DMS114 treated with DMSO at 0.1 percent for 48 hours (cell line): ENCODE measurements around the gene SPINDOC.
"Not testable (repeated sequence)": the region's sequence is repeated elsewhere in the genome, so short reads cannot be mapped to it uniquely, and the experiment has no call there.

Experiments used
- DNase-seq: peaks from one replicate; lab custom pipeline; 2025; ENCODE audit not compliant: unreplicated experiment; lab: John Stamatoyannopoulos, UW

Gene SPINDOC

DNA sequence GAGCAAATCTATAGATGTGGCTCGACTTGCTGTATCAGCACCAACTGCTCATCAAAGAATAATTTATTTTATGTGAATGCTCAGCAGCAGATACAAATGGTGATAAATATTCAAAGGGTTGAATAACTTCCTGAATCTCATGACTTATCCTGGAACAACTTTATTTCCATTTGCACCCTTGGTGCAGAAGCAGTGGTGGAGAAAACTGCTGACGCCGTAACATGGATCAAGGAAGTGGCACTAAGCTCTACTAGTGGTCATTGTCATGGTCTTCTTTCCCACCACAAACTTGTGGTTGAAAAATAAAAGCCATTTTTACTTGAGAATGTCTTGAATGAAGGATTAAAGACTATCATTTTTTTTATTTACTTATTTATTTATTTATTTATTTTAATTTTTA is 40.2 kb downstream of the SPINDOC start:
- DNase-seq: no peak

DNA sequence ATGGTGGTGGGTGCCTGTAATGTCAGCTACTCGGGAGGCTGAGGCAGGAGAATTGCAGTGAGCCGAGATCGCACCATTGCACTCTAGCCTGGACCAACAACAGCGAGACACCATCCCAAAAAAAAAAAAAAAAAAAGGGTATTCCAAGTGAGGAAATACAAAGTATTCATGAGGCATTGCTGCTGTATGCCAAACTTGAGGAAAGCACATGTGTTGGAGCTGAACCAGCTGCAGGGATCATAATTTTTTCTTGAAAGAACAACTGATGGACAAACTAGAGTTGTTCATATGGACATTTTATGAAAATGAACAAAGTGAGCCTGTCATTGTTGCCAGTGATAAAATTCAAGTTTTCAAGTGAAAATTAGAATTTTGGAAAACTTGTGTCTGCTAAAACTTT is 41.4 kb downstream of the SPINDOC start:
- no peak for DNase-seq

DNA sequence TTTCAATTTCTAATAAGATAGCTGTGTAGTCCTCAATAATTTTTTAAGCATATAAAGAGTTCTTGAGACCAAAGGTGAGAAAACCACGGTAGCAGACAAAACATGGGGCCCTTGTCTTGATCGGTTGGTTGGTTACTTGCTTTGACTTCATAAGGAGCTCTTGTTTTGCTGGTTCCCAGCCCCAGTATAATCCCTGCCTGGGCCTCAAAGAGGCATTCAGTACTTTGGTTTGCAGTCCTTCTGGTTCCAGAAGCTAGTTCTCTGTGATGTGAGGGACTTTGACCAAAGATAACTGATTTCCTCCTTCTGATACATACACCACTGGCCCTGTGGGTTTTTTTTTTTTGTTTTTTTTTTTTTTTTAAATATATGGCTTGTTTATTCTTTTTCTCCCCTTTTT is 42.7 kb downstream of the SPINDOC start:
- no peak for DNase-seq

DNA sequence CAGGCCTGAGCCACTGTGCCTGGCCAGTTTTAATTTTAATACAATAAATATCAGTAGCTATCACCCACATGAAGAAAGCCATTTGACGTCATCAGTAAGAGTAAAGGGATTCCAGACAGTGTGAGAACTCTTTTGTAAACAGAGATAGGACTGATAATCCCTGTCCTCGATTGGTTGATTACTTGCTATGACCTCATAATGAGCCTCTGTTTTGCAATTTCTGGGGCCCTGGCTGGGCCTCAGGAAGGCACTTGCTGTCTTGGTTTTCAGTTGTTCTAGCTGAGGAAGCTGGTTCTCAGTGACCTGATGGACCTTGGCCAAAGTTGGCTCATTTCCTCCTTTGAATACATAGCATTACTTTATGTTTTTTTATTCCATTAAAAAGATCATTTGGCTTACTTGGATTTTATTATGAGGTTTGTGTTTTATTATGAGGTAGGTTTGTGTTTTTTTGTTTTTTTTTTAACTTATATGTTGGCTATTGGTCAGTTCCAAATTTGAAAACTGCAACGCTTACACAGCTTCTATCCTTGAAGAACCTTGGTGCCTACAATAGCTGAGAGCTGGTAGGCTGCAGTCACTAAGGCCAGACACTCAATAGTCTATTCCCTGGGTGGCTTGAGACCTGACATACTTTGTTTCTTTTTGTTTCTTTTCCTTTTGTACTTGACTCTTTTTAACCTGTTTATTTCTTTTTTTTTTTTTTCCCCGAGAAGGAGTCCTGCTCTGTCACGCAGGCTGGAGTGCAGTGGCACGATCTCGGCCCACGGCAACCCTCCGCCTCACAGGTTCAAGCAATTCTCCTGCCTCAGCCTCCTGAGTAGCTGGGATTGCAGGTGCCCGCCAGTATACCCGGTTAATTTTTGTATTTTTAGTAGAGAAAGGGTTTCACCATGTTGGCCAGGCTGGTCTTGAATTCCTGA is 45.6 kb downstream of the SPINDOC start:
- no peak for DNase-seq

DNA sequence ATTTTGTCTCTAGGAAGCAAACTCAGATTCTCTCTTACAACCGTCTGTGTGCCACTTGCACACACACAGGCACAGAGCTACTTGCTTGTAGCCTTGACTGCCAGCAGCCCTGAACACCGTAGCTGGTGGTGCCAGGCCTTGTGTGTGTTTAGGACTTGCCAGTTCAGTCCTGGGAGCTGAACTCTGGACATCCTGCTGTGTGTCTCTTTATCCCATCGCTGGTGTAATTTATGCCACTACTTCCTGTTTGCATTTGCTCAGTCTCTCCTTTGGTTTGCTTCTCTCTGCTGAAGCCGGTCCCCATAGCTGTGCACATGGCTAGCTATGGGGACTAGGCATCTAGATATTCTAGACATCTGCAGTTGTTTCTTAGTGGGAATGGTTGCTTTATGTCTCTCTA is 49.7 kb downstream of the SPINDOC start:
- no peak for DNase-seq

DNA sequence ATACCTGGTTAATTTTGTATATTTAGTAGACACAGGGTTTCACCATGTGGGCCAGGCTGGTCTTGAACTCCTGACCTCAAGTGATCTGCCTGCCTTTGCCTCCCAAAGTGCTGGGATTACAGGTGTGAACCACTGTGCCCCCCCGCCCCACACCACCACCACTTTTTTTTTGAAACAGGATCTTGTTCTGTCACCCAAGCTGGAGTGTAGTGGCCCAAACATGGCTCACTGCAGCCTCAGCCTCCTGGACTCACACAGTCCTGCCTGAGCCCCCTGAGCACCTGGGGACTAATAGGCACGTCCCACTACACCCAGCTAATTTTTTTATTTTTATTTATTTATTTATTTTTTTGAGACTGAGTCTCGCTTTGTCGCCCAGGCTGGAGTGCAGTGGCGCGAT is 50.4 kb downstream of the SPINDOC start:
- not testable (repeated sequence) for DNase-seq

DNA sequence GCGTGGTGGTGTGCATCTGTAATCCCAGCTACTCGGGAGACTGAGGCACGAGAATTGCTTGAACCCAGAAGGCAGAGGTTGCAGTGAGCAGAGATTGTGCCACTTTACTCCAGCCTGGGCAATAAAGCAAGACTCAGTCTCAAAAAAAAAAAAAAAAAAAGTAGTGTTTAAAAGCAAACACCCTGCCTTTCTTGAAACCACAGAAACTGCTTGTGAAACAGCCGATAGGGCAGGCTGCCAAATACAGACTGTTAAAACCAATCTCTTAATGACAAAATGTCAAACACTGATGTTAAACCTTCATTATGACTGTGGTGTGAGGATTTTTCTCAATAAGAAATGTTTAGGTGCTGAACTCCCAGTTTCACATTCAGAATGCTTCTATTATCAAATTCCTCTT is 53.0 kb downstream of the SPINDOC start:
- no peak for DNase-seq

DNA sequence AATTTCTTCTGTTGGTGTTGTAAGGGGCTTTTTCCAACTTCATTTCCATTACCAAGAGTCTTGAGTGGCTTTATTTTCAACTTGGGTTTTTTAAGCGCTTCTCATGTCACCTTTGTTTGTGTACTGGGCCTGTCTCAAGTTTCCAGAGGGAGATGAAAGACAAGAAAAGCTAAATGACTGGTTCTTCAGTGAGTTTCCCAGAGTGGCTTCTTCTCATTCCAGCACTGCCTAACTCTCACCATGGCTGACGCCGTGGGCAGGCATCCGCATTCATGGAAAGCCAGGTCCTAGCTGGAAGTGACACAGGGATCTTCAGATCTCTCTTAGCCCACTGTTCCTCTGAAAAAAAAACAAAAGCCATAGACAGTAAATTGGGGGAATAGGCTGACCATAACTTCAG is 54.3 kb downstream of the SPINDOC start:
- DNase-seq: no peak

DNA sequence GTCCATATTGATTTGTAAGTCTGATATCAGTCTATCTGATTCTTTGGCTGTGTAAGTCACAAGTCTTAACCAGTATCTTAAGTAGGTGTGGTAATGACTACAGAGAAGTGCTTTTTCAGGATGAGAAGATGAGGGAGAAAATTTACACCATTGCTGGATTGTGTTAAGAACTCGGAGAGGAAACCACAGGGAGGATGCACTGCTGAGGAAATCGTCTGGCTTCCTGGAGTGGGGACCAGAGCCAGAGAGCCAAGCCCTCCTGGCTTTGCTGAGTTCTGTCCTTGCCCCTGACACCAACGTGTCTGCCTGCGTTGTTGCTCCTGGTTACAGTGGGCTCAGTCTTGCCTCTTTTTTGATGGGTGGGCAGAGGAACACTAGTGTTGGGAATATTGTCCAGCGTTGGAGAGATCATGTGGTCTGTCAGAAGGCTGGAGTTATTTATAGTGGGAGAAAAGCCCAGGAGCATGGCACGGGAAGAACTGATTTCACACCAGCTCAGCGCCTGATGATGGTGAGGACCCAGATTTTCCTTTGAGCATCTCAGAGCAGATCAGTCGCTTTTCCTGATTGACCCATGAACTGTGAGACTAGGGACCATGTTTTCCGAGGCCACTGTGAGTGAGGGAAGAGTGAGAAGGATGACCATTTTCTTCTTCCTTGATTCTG is 55.3 kb downstream of the SPINDOC start:
- no peak for DNase-seq

DNA sequence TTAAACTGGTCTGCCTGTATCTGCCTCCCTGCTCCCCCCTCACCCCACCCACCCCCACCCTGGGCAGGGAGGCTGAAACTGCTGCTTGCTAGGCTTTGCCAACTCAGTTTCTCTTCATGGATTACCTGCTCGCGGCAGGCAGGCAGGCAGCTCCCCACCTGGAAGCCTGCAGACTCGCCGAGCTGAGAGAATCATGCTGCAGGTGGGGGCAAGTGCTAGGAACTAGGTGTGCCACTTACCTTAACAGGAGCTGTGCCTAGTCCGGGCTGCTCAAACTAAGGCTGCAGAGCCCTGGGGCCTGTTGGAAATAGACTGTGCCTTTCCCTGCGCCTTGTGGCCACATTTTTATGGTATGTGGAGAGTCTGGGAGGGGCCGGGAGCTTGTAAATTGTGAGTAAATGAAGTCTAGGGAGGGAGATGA is 55.9 kb downstream of the SPINDOC start:
- no peak for DNase-seq

DNA sequence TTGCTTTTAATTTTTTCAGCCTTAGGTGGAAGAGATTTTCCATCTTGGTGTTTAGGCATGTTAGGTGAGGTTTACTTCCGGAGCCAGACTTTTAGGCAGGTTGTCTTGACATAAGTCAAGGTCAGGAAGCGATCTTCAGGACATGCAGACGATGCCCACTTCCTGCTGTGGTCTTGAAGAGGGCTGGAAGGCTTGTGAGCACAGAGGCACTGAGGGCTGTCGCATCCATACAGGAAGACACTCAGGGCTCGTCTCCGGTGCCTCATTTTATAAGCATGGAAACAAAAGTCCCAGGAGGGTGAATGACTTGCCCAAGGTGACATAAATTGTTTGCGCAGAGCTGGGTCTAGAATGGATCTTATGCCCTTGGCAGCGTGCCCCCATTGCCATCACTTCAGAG is 56.4 kb downstream of the SPINDOC start:
- DNase-seq: no peak

DNA sequence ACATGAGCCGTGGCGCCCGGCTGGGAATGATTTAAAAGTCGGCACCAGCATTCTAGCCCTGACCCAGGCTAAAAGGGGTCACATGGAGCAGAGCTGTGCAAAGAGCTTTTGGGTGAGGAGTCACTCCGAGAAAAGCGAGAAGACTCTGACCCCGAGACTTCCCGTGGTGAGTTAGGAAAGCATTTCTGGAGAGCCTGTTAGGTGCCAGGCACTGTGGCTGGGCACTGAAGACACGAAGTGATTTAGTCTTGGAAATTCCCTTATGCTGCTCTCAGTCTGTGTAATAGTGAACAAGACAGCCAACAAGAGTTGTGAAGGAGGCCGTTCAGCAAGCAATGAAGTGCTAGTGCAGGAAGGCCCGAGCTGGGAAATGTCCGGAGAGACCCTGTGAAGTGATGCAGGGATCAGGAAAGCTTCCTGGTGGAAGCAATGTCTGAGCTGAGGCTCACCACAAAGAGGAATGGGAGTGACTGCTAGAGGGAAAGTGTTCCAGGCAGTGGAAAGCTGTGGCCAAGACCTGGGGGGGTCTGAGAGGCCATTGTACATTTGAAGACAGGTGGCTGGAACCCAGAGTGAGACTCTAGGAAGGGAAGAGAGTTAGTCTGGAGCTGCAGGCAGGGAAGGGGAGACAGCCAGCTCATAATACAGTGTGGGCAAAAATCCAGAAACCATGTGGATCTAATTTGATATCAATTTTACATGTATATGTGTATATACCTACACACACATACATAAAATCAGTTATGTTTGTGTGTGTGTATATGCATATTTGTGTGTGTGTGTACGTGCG is 57.3 kb downstream of the SPINDOC start:
- DNase-seq: no peak

DNA sequence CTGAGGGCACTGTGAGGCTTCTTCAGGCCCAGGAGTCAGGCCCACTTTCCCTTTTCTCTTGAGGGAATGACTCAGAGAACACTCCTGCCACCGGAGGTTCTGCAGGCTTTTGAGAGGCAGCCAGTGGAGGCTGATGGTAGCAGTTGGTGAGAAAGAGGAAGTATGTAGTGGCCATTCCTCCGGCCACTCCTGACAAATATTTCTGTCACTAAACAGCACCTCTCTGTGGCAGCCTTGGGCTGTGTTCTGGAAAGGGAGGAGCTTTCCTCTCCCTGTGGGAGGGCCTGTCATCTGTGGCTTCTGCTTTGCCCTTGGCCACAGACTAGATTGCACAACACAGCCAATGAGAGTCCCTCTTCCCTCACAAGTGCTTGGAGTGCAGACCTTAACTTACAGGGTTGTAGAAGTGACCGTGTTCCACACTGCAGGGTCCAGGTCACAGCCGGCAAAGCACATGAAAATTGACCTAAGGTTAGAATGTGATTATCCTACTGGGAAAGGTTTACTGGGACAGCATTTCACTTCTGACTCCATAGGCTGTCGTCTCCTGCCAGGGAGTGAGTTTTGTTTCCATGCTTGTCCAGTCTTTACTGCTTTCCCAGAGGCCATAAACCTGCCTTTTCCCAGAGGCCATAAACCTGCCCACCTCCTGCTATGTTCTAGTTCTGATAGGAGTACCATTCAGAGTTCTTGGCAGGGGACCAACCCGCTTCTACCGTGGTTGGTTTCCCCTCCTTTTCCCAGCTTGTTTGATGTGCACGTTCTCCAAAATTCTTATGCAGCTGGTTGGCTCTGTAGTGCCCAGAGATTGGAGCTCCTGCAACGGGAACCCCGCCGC is 58.9 kb downstream of the SPINDOC start:
- no peak for DNase-seq

DNA sequence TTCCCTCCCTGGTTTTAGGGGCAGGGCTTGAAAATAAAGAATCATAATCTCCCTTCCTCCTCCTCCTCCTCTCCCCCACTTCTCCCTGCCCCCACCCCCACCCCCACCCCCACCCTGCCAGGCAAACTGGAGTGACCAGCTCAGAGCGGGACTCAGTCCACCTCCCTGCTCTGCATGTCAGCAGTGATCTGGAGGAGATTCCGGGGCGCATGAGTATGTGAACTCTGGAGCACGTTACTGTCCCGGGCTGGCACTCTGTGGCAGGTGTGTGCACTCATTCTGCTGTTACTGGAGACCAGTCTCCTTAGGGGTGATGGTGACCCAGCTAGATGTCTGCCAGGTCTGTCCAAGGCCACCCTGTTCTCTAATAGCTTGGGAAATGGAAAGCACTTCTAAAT is 59.5 kb downstream of the SPINDOC start:
- no peak for DNase-seq

DNA sequence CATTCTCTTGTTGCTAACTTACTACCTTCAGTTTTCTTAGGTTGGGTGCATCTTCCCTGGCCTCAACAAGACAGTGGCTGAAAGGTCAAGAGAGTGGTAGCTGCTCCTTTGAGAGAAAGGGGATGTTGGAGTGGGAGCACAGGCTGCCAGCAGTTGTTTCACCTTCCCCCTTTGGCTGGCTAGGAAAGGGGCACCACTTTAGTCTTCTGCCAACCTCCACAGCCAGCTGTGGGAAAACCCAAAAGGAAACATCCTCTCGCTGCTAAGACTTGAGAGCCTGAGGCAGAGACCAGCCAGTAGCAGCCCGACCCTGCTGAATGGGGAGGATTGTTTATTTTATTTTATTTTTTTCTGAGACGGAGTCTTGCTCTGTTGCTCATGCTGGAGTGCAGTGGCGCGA is 60.1 kb downstream of the SPINDOC start:
- DNase-seq: no peak

DNA sequence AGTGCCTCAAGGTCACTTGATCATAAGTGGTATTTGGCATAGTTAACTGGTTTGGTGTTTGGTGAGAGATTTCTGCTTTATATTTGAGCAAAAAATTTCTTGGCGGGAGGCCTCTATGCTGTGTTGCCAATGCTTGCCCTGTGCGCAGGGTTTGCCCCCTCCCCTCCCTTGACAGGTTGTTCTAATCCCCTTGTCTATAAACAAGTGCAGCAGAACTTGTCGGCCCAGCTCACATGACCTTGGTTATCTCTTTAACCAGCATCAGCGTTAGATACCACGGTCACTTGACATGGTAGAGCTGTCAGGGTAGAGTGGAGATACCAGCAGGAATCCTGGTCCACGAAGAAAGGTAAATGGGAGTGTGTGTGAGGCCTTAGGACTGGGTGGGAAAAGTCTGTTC is 61.3 kb downstream of the SPINDOC start:
- no peak for DNase-seq

DNA sequence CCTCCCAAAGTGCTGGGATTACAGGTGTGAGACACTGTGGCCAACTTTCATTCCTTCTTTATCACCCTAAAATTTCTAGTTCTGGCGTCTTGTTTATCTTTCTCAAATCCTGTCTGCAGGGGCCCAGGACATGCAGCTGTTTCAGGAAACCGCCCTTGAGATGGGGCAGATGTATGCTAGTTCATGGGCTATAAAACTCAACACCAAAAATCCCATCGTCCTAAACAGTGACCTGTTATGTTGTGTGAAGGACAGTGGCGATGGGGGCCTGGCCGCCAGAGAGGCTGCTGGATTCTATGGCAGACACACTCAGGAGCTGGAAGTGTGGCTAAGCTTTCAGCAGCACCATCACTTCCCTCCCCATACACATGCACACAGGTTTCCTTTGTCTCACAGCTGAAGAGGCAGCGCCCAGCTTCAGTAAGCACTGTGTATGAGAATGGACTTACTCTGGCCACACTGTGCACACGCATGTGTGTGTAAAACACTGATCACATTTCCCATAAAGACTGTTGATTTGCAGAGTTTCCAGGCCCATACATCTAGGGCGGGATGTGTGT is 62.3 kb downstream of the SPINDOC start:
- no peak for DNase-seq

DNA sequence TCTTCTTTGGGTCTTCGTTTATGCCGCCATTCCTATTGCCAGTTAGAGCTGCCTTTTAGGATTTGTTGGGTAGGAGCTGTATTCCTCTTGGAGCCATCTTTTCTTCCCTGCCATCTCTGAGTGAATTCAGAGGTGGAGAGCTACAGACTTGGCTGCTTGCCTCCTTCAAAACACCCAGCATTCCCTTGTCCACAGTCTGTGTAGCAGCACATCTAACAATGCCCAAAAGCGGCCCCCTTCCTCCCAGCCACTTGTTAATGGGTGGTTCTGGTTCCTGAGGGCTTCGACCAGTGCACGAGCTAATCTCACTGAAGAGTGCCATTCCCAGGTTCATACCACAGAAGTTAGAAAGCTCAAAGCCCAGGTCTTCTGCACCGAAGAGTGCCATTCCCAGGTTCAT is 63.4 kb downstream of the SPINDOC start:
- DNase-seq: no peak
